A673 (cell line): ENCODE measurements around the gene EMC6. TPM values are rescaled to one million over a fixed set of nuclear protein-coding genes. Genes with fewer than 3 reads are reported as not detected.

Experiments
- BruUV-seq: library from RNA; stranded (reverse); fragments of 400-500 nt; replicated peaks from 2 replicates; lab custom pipeline; 2021; lab: Mats Ljungman, UMichigan
- CTCF ChIA-PET: fragments of 300-600 bp; sonication (Branson Sonifier 250); formaldehyde crosslinking; loops from one replicate; lab custom pipeline; 2022; ENCODE audit warnings: antibody characterized with exemption; lab: Charles Lee
- POLR2A ChIA-PET: fragments of 300-600 bp; sonication (Branson Sonifier 250); formaldehyde crosslinking; loops from one replicate; lab custom pipeline; 2022; ENCODE audit warnings: antibody characterized with exemption; ENCODE audit not compliant: low non-redundant PET; lab: Charles Lee
- DNase-seq: peaks from one replicate; pipeline ENCODE4 v3.0.0-alpha.2; 2015; ENCODE audit warnings: low spot score
- H3K27ac ChIP-seq: fragments of 200-600 bp; sonication (generic); 2 replicates; pipeline ENCODE4 v1.5.1; 2016; ENCODE audit warnings: mixed run types, low read depth, mild to moderate bottlenecking, mixed read lengths, antibody characterized with exemption, low read length; ENCODE audit not compliant: poor library complexity, severe bottlenecking
- H3K27me3 ChIP-seq: fragments of 200-600 bp; sonication (generic); replicated peaks from 2 replicates; pipeline ENCODE4 v1.6.1; 2017; ENCODE audit warnings: mixed run types, low read depth, mild to moderate bottlenecking, mixed read lengths, antibody characterized with exemption, low read length; ENCODE audit not compliant: insufficient read depth, poor library complexity
- H3K36me3 ChIP-seq: fragments of 200-600 bp; sonication (generic); 2 replicates; pipeline ENCODE4 v1.6.1; 2016; ENCODE audit warnings: mixed run types, mild to moderate bottlenecking, mixed read lengths, antibody characterized with exemption, low read length; ENCODE audit not compliant: insufficient read depth, poor library complexity, severe bottlenecking
- H3K4me1 ChIP-seq: fragments of 200-600 bp; sonication (generic); 2 replicates; pipeline ENCODE4 v1.6.1; 2017; ENCODE audit warnings: mixed run types, mild to moderate bottlenecking, mixed read lengths, antibody characterized with exemption, low read length; ENCODE audit not compliant: insufficient read depth, poor library complexity, severe bottlenecking
- H3K4me3 ChIP-seq: fragments of 200-600 bp; sonication (generic); 2 replicates; pipeline ENCODE4 v1.5.1; 2016; ENCODE audit warnings: low read depth, mixed run types, mild to moderate bottlenecking, mixed read lengths, low read length; ENCODE audit not compliant: poor library complexity, severe bottlenecking
- H3K9me3 ChIP-seq: fragments of 200-600 bp; sonication (generic); 2 replicates; pipeline ENCODE4 v1.6.1; 2016; ENCODE audit warnings: mixed run types, low read depth, mild to moderate bottlenecking, mixed read lengths, antibody characterized with exemption, low read length; ENCODE audit not compliant: poor library complexity, severe bottlenecking
- CTCF ChIP-seq: fragments of 300-800, 200-600 bp; sonication (generic); conservative IDR thresholded peaks from 2 replicates; pipeline ENCODE4 v1.5.1; 2017; ENCODE audit warnings: low read depth, mild to moderate bottlenecking, antibody characterized with exemption, low read length, moderate library complexity, mixed read lengths
- EZH2 ChIP-seq: fragments of 200-600 bp; sonication (generic); IDR thresholded peaks from 2 replicates; pipeline ENCODE4 v1.6.1; 2017; ENCODE audit warnings: borderline replicate concordance, low read depth, mild to moderate bottlenecking, mixed read lengths, antibody characterized with exemption, low read length; ENCODE audit not compliant: poor library complexity, severe bottlenecking
- intact Hi-C: fragments of 100-400 bp; cut with micrococcal nuclease; formaldehyde crosslinking; loops from one replicate; pipeline ENCODE4 v1.10.0; 2022; ENCODE audit not compliant: unreplicated experiment
- total RNA-seq: library from RNA; stranded (reverse); gene quantifications from 2 replicates; pipeline ENCODE4 v1.2.3, GENCODE V29; 2021

Gene EMC6
- total RNA-seq, 1 experiment from 2014 or later = 70.9 TPM

GRCh38 chr17:3636908-3637373 lies 31.7 kb upstream of the EMC6 start:
- H3K4me1 ChIP-seq = no peaks in the 10 kb centered on the region
- POLR2A ChIA-PET = no interaction called here
- H3K36me3 ChIP-seq = no peaks in the 10 kb centered on the region
- intact Hi-C loops = no loop called here
- CTCF ChIA-PET = interaction anchor here (0.8 to 1.0 kb wide), 2 partner anchors 277 to 588 kb away, joined by 3 to 5 read pairs; no protein-coding TSS in a partner anchor
- peak; percentile 17 for DNase-seq
- H3K27me3 ChIP-seq = no peaks in the 10 kb centered on the region
- H3K27ac ChIP-seq = peak overlapping the region; percentile 94
- TSS peak; percentile 56 for BruUV-seq
- H3K9me3 ChIP-seq = no peaks in the 10 kb centered on the region
- no peak for TF ChIP-seq CTCF
- no peak for TF ChIP-seq EZH2
- peak overlapping the region; percentile 94 for H3K4me3 ChIP-seq

GRCh38 chr17:3639981-3640596 lies 28.5 kb upstream of the EMC6 start:
- Histone ChIP-seq H3K36me3 (no peaks in the 10 kb centered on the region), H3K27me3 (no peaks in the 10 kb centered on the region), H3K27ac (no peak overlapping the region), H3K9me3 (no peaks in the 10 kb centered on the region), H3K4me3 (no peak overlapping the region), H3K4me1 (no peaks in the 10 kb centered on the region)
- BruUV-seq = no TSS peak
- intact Hi-C loops = loop anchor here (10.0 kb wide), 1 partner anchor 595 kb away; no protein-coding TSS in a partner anchor
- ChIA-PET CTCF (no interaction called here), POLR2A (no interaction called here)
- TF ChIP-seq CTCF = no peak
- TF ChIP-seq EZH2 = no peak
- no peak for DNase-seq

GRCh38 chr17:3641014-3641413 lies 27.6 kb upstream of the EMC6 start:
- Histone ChIP-seq H3K36me3 (no peaks in the 10 kb centered on the region), H3K27ac (no peak overlapping the region), H3K4me1 (no peaks in the 10 kb centered on the region), H3K4me3 (no peak overlapping the region), H3K9me3 (no peaks in the 10 kb centered on the region), H3K27me3 (no peaks in the 10 kb centered on the region)
- DNase-seq = no peak
- BruUV-seq = no TSS peak
- ChIA-PET POLR2A (no interaction called here), CTCF (no interaction called here)
- intact Hi-C loops = loop anchor here (10.0 kb wide), 1 partner anchor 596 kb away; no protein-coding TSS in a partner anchor
- TF ChIP-seq CTCF (no peak), EZH2 (no peak)
